HepG2 (cell line): Measurements from ENCODE around the gene MACROD2. TPM values are rescaled to one million over a fixed set of nuclear protein-coding genes. Genes with fewer than 3 reads are reported as not detected.

Source experiments
- ATAC-seq: fragments of 200-7000 bp; cut with Tn5 transposase; 3 replicates; pipeline ENCODE4 v1.9.1; 2020; ENCODE audit warnings: mild to moderate bottlenecking, moderate library complexity
- BruUV-seq: library from RNA; stranded (reverse); fragments of 400-500 nt; replicated peaks from 2 replicates; lab custom pipeline; 2021; lab: Mats Ljungman, UMichigan
- CTCF ChIA-PET: fragments of 300-600 bp; formaldehyde crosslinking; extraction: SDS; loops from one replicate; lab custom pipeline; 2021; ENCODE audit warnings: low total read pairs, inconsistent platforms, low intra/inter-chr PET ratio; lab: Yijun Ruan, JAX
- POLR2A ChIA-PET: fragments of 350-600 bp; sonication (Branson Sonifier 250); formaldehyde crosslinking; loops from one replicate; lab custom pipeline; 2020; ENCODE audit warnings: antibody characterized with exemption, inconsistent platforms; lab: Yijun Ruan, JAX
- DNase-seq: peaks from one replicate; pipeline ENCODE4 v3.0.0-alpha.2; 2015; ENCODE audit warnings: low spot score
- FAIRE-seq: peaks from 3 replicates; lab custom pipeline; 2011; peaks lifted over from hg19 to GRCh38; lab: Jason Lieb, UNC
- H2AFZ ChIP-seq: one replicate; pipeline ENCODE4 v1.6.1; 2011; ENCODE audit warnings: low read length, inconsistent platforms
- H3K27ac ChIP-seq: fragments of 300-600 bp; 3 replicates; pipeline ENCODE4 v1.8.0; 2011; ENCODE audit warnings: mixed run types, mild to moderate bottlenecking, mixed read lengths, low read length, inconsistent platforms; ENCODE audit not compliant: insufficient read depth; ENCODE audit errors: extremely low read length
- H3K27me3 ChIP-seq, 2 experiments: fragments of 200-600 bp in 1 of 2; 2 replicates in 1 of 2; 3 replicates in 1 of 2; pipeline versions ENCODE4 v1.6.0 to v1.8.0; 2011; ENCODE audit warnings: low read length in 2 of 2, mild to moderate bottlenecking in 2 of 2, moderate library complexity in 2 of 2, inconsistent platforms in 1 of 2; ENCODE audit not compliant: insufficient read depth in 2 of 2, control insufficient read depth in 1 of 2
- H3K36me3 ChIP-seq, 2 experiments: fragments of 200-600 bp in 1 of 2; replicated peaks in 1 of 2; 2 replicates in 1 of 2; 3 replicates in 1 of 2; pipeline versions ENCODE4 v1.5.1 to v1.8.0; 2011; ENCODE audit warnings: low read length in 2 of 2, inconsistent platforms in 1 of 2; ENCODE audit not compliant: insufficient read depth in 2 of 2, control insufficient read depth in 1 of 2
- H3K4me1 ChIP-seq: 2 replicates; pipeline ENCODE4 v1.5.1; 2012; ENCODE audit warnings: low read length, inconsistent platforms; ENCODE audit not compliant: insufficient read depth
- H3K4me2 ChIP-seq: 2 replicates; pipeline ENCODE4 v1.6.0; 2011; ENCODE audit warnings: low read depth, low read length, inconsistent platforms
- H3K4me3 ChIP-seq, 3 experiments: fragments of 200-600 bp in 1 of 3; sonication (generic), shearing (Covaris generic) in 1 of 3; replicated peaks in 1 of 3; 2 replicates each; pipeline ENCODE4 v1.5.1; 2011 to 2016; ENCODE audit warnings: low read length in 3 of 3, inconsistent platforms in 2 of 3, low read depth in 2 of 3, mild to moderate bottlenecking in 2 of 3, control low read depth in 1 of 3, mixed read lengths in 1 of 3; ENCODE audit not compliant: insufficient read depth in 1 of 3
- H3K79me2 ChIP-seq: one replicate; pipeline ENCODE4 v1.6.1; 2011; ENCODE audit warnings: low read length, inconsistent platforms; ENCODE audit not compliant: insufficient read depth
- H3K9ac ChIP-seq: 2 replicates; pipeline ENCODE4 v1.6.0; 2011; ENCODE audit warnings: mild to moderate bottlenecking, low read depth, low read length, inconsistent platforms; ENCODE audit not compliant: insufficient read depth
- H3K9me3 ChIP-seq: 2 replicates; pipeline ENCODE4 v1.5.1; 2012; ENCODE audit warnings: mild to moderate bottlenecking, low read length
- H4K20me1 ChIP-seq: 2 replicates; pipeline ENCODE4 v1.6.0; 2011; ENCODE audit warnings: inconsistent platforms, mild to moderate bottlenecking, low read length, moderate library complexity; ENCODE audit not compliant: insufficient read depth
- EEA1 ChIP-seq: sonication (generic); formaldehyde crosslinking; IDR thresholded peaks from 2 replicates; pipeline ENCODE4 v1.5.1; 2020; ENCODE audit warnings: mild to moderate bottlenecking, missing genetic modification reagents, borderline replicate concordance
- MAFF ChIP-seq: IDR thresholded peaks from 2 replicates; pipeline ENCODE4 v1.6.1; 2011; ENCODE audit warnings: low read depth, low read length, improper control_type of control experiment
- MAFK ChIP-seq, 2 experiments: IDR thresholded peaks in 1 of 2; conservative IDR thresholded peaks in 1 of 2; 2 replicates each; pipeline ENCODE4 v1.6.1; 2011; ENCODE audit warnings: improper control_type of control experiment in 2 of 2, low read length in 2 of 2
- PREB ChIP-seq: sonication (generic); formaldehyde crosslinking; IDR thresholded peaks from 2 replicates; pipeline ENCODE4 v1.4.0; 2020; ENCODE audit warnings: missing genetic modification reagents
- TFAP4 ChIP-seq: sonication (generic); IDR thresholded peaks from 2 replicates; pipeline ENCODE4 v1.6.1; 2016; ENCODE audit warnings: low read depth, borderline replicate concordance
- ZNF362 ChIP-seq: sonication (generic); formaldehyde crosslinking; IDR thresholded peaks from 2 replicates; pipeline ENCODE4 v1.4.0; 2020; ENCODE audit warnings: missing genetic modification reagents, mild to moderate bottlenecking, borderline replicate concordance
- ZNF75D ChIP-seq: sonication (generic); formaldehyde crosslinking; IDR thresholded peaks from 2 replicates; pipeline ENCODE4 v1.8.1; 2023; ENCODE audit warnings: missing genetic modification reagents, mild to moderate bottlenecking, borderline replicate concordance
- WGBS: methylation state at CpG from one replicate; pipeline ENCODE4 v1.1.6; 2017; ENCODE audit warnings: low lambda C conversion rate; 5-methylcytosine and 5-hydroxymethylcytosine counted together
- in situ Hi-C: cut with HindIII; loops from 2 replicates; pipeline ENCODE4 v1.10.0; 2017; ENCODE audit warnings: low pct_unique_long_range_greater_than_20kb; ENCODE audit not compliant: extremely low pct_ligation_motif_present
- intact Hi-C: fragments of 100-400 bp; cut with micrococcal nuclease; formaldehyde crosslinking; loops from one replicate; pipeline ENCODE4 v1.10.0; 2022; ENCODE audit not compliant: unreplicated experiment
- polyA plus RNA-seq, 8 experiments: library from polyadenylated mRNA; depleted of rRNA in 3 of 8; stranded (reverse) in 7 of 8; unstranded in 1 of 8; fragments of >200 nt; fragmentation: Illumina TruSeq in 4 of 8; extraction: Trizol in 4 of 8; gene quantifications; 2 replicates each; pipeline versions ENCODE4 v1.2.1 to v1.2.3, GENCODE V29; 2011 to 2016; ENCODE audit warnings: low read depth in 4 of 8, missing spikeins in 1 of 8, mixed read lengths in 1 of 8; ENCODE audit not compliant: insufficient read depth in 1 of 8
- total RNA-seq, 5 experiments: library from RNA; depleted of rRNA; stranded (reverse); fragments of >200 nt; fragmentation: Illumina TruSeq; extraction: Trizol; gene quantifications; 2 replicates each; pipeline ENCODE4 v1.2.3, GENCODE V29; 2016; ENCODE audit warnings: low read depth in 1 of 5

Gene MACROD2
- total and polyA plus RNA-seq, 2 of the 13 experiments (the other 11 are each of a cell fraction or from before 2014, with no cell fraction given) = 0.13 to 0.51 TPM

- TF ChIP-seq PREB (CRISPR knock-in tag) = no peak
- no peak for TF ChIP-seq TFAP4
- TF ChIP-seq ZNF362 = peak; percentile 79; the same call in 1 of the 2 replicates
- TF ChIP-seq ZNF75D (CRISPR knock-in tag) = no peak
Measured at GRCh38 chr20:15185913-15186312, 1190.6 kb downstream of the MACROD2 start (continued).

- ChIA-PET CTCF (no interaction called here), POLR2A (no interaction called here)
- BruUV-seq = no TSS peak
Measured at GRCh38 chr20:15187612-15188011, 1192.3 kb downstream of the MACROD2 start.

More at GRCh38 chr20:15187612-15188011, 1192.3 kb downstream of the MACROD2 start:
- FAIRE-seq (no peak), DNase-seq (no peak), ATAC-seq (no peak)
- H3K4me3 ChIP-seq = no peak overlapping the region
- H3K79me2 ChIP-seq = no peaks in the 10 kb centered on the region
- H3K27me3 ChIP-seq = no peaks in the 10 kb centered on the region
- H4K20me1 ChIP-seq = no peaks in the 10 kb centered on the region
- H3K4me1 ChIP-seq = peaks cover 16% of the 10 kb centered on the region
- in situ Hi-C loops (no loop called here), intact Hi-C loops (no loop called here)
- no peaks in the 10 kb centered on the region for H3K36me3 ChIP-seq
- no peaks in the 10 kb centered on the region for H3K9me3 ChIP-seq
- H2AFZ ChIP-seq = no peak overlapping the region
- no peak overlapping the region for H3K4me2 ChIP-seq
- H3K27ac ChIP-seq = no peak overlapping the region
- 0% methylated on average over 1 of the region's 1 CpG for WGBS
- H3K9ac ChIP-seq = no peak overlapping the region
- TF ChIP-seq MAFK (conservative IDR thresholded peaks at IDR 0.05 in 1 of 2, IDR thresholded peaks at IDR 0.05 in 1 of 2; ENCODE audit: low read length in 2 of 2) (peak; percentile 72 to 88), MAFF (peak; percentile 84), EEA1 (CRISPR knock-in tag) (no peak)
